Liver (tissue), 3 donors: ENCODE results near the gene CFH.

Experiments used
- ATF3 ChIP-seq: IDR thresholded peaks from 2 replicates; pipeline ENCODE4 v1.6.1; 2016; ENCODE audit warnings: antibody characterized with exemption
- CTCF ChIP-seq: fragments of 150-350 bp; IDR thresholded peaks from 2 replicates; pipeline ENCODE4 v1.5.1; 2017; ENCODE audit warnings: improper control_type of control experiment, low read depth, low read length; ENCODE audit not compliant: missing input control
- RAD21 ChIP-seq, 2 donors: IDR thresholded peaks; 2 replicates each; pipeline ENCODE4 v1.6.1; 2016; ENCODE audit warnings: antibody characterized with exemption in 2 of 2, mild to moderate bottlenecking in 2 of 2
- TAF1 ChIP-seq: conservative IDR thresholded peaks from 2 replicates; pipeline ENCODE4 v1.6.1; 2016; ENCODE audit warnings: antibody characterized with exemption, mild to moderate bottlenecking
- ZBTB33 ChIP-seq: IDR thresholded peaks from 2 replicates; pipeline ENCODE4 v1.6.1; 2016; ENCODE audit warnings: antibody characterized with exemption
- donor health status: healthy.
- donor health status: healthy.

- TF ChIP-seq TAF1: peak; percentile 46
- TF ChIP-seq CTCF: peak; percentile 29
- peak in 1 of 2 donors; percentile 19 for TF ChIP-seq RAD21 (IDR thresholded peaks at IDR 0.05)
- no peak for TF ChIP-seq ZBTB33
- TF ChIP-seq ATF3: peak; percentile 95
Observed at GRCh38 chr1:196608390-196609369, 43.2 kb upstream of the CFH start, which contains the start of gene KCNT2.
